GM13977 (cell line): ENCODE results near the gene NMBR.

ENCODE experiments used
- DNase-seq: peaks from one replicate; pipeline ENCODE4 v3.0.0; 2012; ENCODE audit warnings: low spot score
- CTCF ChIP-seq: IDR thresholded peaks from 2 replicates; pipeline ENCODE4 v1.5.1; 2012; ENCODE audit warnings: mild to moderate bottlenecking, control low read depth; ENCODE audit not compliant: insufficient read depth; ENCODE audit errors: extremely low read depth, missing control alignments
- in situ Hi-C: fragments of 300-500 bp; cut with MboI; formaldehyde crosslinking; loops from one replicate; pipeline ENCODE4 v1.12.0; 2022; ENCODE audit warnings: low sequenced_read_pairs, low pct_unique_long_range_greater_than_20kb, mixed read lengths, inconsistent platforms; ENCODE audit not compliant: unreplicated experiment

NMBR gene

GRCh38 chr6:142185641-142186040, 38.7 kb upstream of the NMBR start:
- in situ Hi-C loops: no loop called here
- no peak for DNase-seq
- TF ChIP-seq CTCF: no peak

GRCh38 chr6:142184307-142184706, 37.4 kb upstream of the NMBR start:
- TF ChIP-seq CTCF: no peak
- in situ Hi-C loops: no loop called here
- no peak for DNase-seq

- in situ Hi-C loops: no loop called here
- no peak for TF ChIP-seq CTCF
- no peak for DNase-seq
These were observed 36.4 kb upstream of the NMBR start for GRCh38 chr6:142183351-142183750.

GRCh38 chr6:142182004-142182403, 35.1 kb upstream of the NMBR start:
- no peak for DNase-seq
- in situ Hi-C loops: no loop called here
- TF ChIP-seq CTCF: no peak

- in situ Hi-C loops: no loop called here
- no peak for DNase-seq
- no peak for TF ChIP-seq CTCF
These were observed 31.2 kb upstream of the NMBR start for GRCh38 chr6:142178129-142178528.

GRCh38 chr6:142174703-142175102, 27.8 kb upstream of the NMBR start:
- no peak for TF ChIP-seq CTCF
- DNase-seq: no peak
- in situ Hi-C loops: no loop called here

- in situ Hi-C loops: no loop called here
- no peak for DNase-seq
- TF ChIP-seq CTCF: no peak
These were observed 27.1 kb upstream of the NMBR start for GRCh38 chr6:142173980-142174379.
